Common myeloid progenitor, CD34-positive (primary cell): ENCODE measurements around the gene DAD1.
"Not testable (repeated sequence)": the region's sequence is repeated elsewhere in the genome, so short reads cannot be mapped to it uniquely, and the experiment has no call there.

Experiments used
- CTCF ChIA-PET: fragments of 350-600 bp; sonication (Branson Sonifier 250); formaldehyde crosslinking; loops from one replicate; lab custom pipeline; 2021; ENCODE audit warnings: antibody characterized with exemption; lab: Charles Lee
- POLR2A ChIA-PET: fragments of 350-600 bp; sonication (Branson Sonifier 250); formaldehyde crosslinking; loops from one replicate; lab custom pipeline; 2021; ENCODE audit warnings: antibody characterized with exemption; lab: Charles Lee
- DNase-seq, 3 donors: peaks; one replicate each; pipeline versions ENCODE4 v3.0.0 to v3.0.0-alpha.2; 2013
- H3K27ac ChIP-seq, 2 experiments: 1 replicate in 1 of 2; 2 replicates in 1 of 2; pipeline ENCODE4 v1.7.0; 2013; ENCODE audit warnings: inconsistent platforms in 2 of 2, low read length in 2 of 2, mild to moderate bottlenecking in 2 of 2, low read depth in 1 of 2, moderate library complexity in 1 of 2; ENCODE audit not compliant: severe bottlenecking in 2 of 2, insufficient read depth in 1 of 2, poor library complexity in 1 of 2
- H3K27me3 ChIP-seq, 5 experiments: replicated peaks in 2 of 5; 1 replicate in 3 of 5; 2 replicates in 2 of 5; pipeline versions ENCODE4 v1.6.1 to v1.7.0; 2013; ENCODE audit warnings: low read length in 4 of 5, mild to moderate bottlenecking in 2 of 5, moderate library complexity in 2 of 5, inconsistent platforms in 1 of 5; ENCODE audit not compliant: insufficient read depth in 5 of 5, control insufficient read depth in 4 of 5
- H3K36me3 ChIP-seq, 4 experiments: 1 replicate in 2 of 4; 2 replicates in 2 of 4; pipeline versions ENCODE4 v1.6.1 to v1.7.0; 2013; ENCODE audit warnings: low read length in 3 of 4, control low read depth in 1 of 4, mild to moderate bottlenecking in 1 of 4; ENCODE audit not compliant: control insufficient read depth in 4 of 4, insufficient read depth in 4 of 4
- H3K4me1 ChIP-seq, 4 experiments: 1 replicate in 3 of 4; 2 replicates in 1 of 4; pipeline versions ENCODE4 v1.6.1 to v1.7.1; 2013; ENCODE audit warnings: low read length in 3 of 4, mild to moderate bottlenecking in 3 of 4, control low read depth in 1 of 4, inconsistent platforms in 1 of 4, moderate library complexity in 1 of 4; ENCODE audit not compliant: control insufficient read depth in 4 of 4, insufficient read depth in 4 of 4; ENCODE audit errors: control extremely low read depth in 1 of 4
- H3K4me3 ChIP-seq, 7 experiments: 1 replicate in 4 of 7; 2 replicates in 3 of 7; pipeline versions ENCODE4 v1.5.1 to v1.7.0; 2013; ENCODE audit warnings: mild to moderate bottlenecking in 7 of 7, low read length in 6 of 7, moderate library complexity in 6 of 7, inconsistent platforms in 2 of 7, low read depth in 2 of 7, control low read depth in 1 of 7; ENCODE audit not compliant: insufficient read depth in 4 of 7, control insufficient read depth in 1 of 7; ENCODE audit errors: extremely low read depth in 1 of 7
- H3K9me3 ChIP-seq, 5 experiments: 1 replicate in 4 of 5; 2 replicates in 1 of 5; pipeline versions ENCODE4 v1.6.1 to v1.7.1; 2013; ENCODE audit warnings: low read length in 4 of 5, mild to moderate bottlenecking in 2 of 5, inconsistent platforms in 1 of 5, low read depth in 1 of 5, moderate library complexity in 1 of 5; ENCODE audit not compliant: control insufficient read depth in 4 of 5, insufficient read depth in 2 of 5; ENCODE audit errors: control extremely low read depth in 1 of 5
- WGBS: methylation state at CpG from one replicate; pipeline ENCODE4 v1.1.5; 2013; ENCODE audit not compliant: insufficient coverage; 5-methylcytosine and 5-hydroxymethylcytosine counted together

The DAD1 gene

DNA sequence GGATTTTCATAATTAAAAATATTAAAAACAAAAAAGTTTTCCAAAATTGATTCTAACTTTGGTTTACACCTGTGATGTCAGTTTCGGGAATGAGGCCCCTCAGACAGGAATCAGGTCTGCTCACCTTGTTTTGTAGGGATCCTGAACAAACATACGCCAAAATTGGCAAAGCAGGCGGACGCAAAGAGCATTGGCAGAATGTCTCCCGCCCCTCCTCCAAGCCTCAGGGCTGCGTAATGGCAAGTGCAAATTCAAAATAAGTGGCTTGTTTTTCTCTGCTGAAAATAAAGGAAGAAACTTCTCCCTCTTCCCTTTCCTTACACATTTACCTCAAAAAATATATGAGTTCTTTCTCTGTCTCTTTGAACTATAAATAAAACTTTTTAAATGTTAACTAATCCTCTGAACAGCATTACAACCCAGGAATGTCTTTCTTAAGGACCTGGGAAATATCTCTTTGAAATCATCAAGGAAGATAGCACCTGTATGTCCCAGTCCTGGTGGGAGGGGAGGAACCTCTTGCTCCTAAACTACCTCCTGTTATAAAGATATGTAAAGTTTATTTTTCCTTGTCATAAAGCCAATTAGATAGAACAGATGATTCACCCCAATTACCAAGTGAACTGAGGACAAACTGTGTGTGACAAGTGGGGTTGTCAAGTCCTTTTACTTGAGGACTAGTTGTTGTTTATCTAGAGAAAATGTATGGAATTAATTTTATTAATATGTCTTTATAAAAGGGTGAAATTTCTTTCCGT, 38.7 kb upstream of the DAD1 start:
- Histone ChIP-seq H3K36me3 (no peaks in the 10 kb centered on the region), H3K27me3 (no peaks in the 10 kb centered on the region), H3K9me3 (peaks cover 0 to 9% (median 4%) of the 10 kb centered on the region in 5 experiments), H3K4me1 (peaks cover 8 to 15% (median 13%) of the 10 kb centered on the region in 4 experiments), H3K27ac (no peak overlapping the region), H3K4me3 (no peak overlapping the region)
- POLR2A ChIA-PET = no interaction called here
- CTCF ChIA-PET = interaction anchor here (1.0 kb wide), 1 partner anchor 15 kb away, joined by 3 read pairs; no protein-coding TSS in a partner anchor
- WGBS = 100% methylated on average over 5 of the region's 7 CpGs
- DNase-seq = no peak

DNA sequence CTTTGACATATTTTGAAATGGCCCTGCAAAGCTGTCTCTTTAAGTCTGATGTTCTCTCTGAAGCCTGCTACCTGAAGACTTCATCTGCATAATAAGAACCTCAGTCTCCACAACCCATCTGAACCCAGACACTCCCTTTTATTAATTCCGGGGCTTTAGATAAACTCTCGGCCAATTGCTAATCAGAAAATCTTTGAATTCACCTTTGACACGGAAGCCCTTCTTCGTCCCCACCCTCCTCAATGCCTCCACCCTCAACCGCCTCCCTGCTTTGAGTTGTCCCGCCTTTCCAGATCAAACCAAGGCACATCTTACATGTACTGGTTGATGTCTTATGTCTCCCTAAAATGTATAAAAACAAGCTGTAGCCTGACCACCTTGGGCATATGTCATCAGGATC, 37.6 kb upstream of the DAD1 start:
- Histone ChIP-seq H3K27me3 (no peaks in the 10 kb centered on the region), H3K27ac (no peak overlapping the region), H3K4me1 (peaks cover 8 to 18% (median 15%) of the 10 kb centered on the region in 4 experiments), H3K9me3 (peaks cover 0 to 6% (median 4%) of the 10 kb centered on the region in 5 experiments), H3K36me3 (no peaks in the 10 kb centered on the region), H3K4me3 (no peak overlapping the region)
- 100% methylated on average over 6 of the region's 6 CpGs for WGBS
- no peak for DNase-seq
- ChIA-PET POLR2A (no interaction called here), CTCF (interaction anchor here (0.6 to 1.3 kb wide), 2 partner anchors 15 to 22 kb away, joined by 3 read pairs; no protein-coding TSS in a partner anchor)

DNA sequence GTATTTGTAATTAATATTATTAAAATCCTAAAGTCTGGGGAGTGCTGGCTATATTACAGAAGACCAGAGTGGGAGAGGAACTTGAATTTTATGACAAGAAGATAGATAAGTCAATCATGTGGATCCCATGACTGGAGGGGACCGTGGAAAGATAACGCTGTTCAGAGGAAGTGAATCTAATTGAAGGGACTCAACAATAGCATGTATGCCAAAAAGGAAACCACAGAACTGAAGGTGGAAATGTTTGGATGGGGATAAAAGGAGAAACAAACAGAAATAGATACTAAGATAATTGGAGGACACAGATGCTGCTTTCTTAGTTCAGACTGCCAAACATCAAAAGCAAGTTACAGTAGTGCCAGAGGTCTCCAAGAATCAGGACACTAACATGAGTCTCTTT, 34.0 kb upstream of the DAD1 start:
- 0% methylated on average over 2 of the region's 2 CpGs for WGBS
- Histone ChIP-seq H3K4me3 (no peak overlapping the region), H3K9me3 (no peaks in the 10 kb centered on the region), H3K27me3 (no peaks in the 10 kb centered on the region), H3K36me3 (no peaks in the 10 kb centered on the region), H3K4me1 (peaks cover 8 to 18% (median 15%) of the 10 kb centered on the region in 4 experiments), H3K27ac (no peak overlapping the region)
- DNase-seq = peak; percentile 26 to 72 (median 59)
- POLR2A ChIA-PET = no interaction called here
- CTCF ChIA-PET = no interaction called here

DNA sequence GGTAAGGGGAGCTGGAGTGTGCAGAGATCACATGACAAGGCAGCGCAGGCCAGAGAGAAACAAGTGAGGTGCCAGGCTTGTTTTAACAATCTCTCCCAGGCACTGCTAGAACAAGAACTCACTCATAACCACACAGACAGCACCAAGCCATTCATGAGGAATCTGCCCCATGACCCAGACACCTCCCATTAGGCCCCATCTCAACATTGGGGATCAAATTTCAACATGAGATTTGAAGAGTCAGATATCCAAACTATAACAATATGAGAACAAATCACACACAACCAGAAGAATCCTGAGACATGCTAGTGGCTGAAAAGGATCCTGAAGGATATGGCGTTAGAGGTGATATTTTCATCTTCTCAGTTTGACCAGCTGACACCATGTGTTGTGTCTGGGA, 33.2 kb upstream of the DAD1 start:
- 100% methylated on average over 1 of the region's 2 CpGs for WGBS
- Histone ChIP-seq H3K27me3 (no peaks in the 10 kb centered on the region), H3K4me3 (no peak overlapping the region), H3K9me3 (no peaks in the 10 kb centered on the region), H3K36me3 (no peaks in the 10 kb centered on the region), H3K4me1 (peaks cover 8 to 18% (median 15%) of the 10 kb centered on the region in 4 experiments), H3K27ac (no peak overlapping the region)
- no peak for DNase-seq
- ChIA-PET CTCF (no interaction called here), POLR2A (no interaction called here)

DNA sequence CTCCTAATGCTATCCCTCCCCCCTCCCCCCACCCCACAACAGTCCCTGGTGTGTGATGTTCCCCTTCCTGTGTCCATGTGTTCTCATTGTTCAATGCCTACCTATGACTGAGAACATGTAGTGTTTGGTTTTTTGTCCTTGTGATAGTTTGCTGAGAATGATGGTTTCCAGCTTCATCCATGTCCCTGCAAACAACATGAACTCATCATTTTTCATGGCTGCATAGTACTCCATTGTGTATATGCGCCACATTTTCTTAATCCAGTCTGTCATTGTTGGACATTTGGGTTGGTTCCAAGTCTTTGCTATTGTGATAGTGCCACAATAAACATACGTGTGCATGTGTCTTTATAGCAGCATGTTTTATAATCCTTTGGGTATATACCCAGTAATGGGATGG, 26.7 kb upstream of the DAD1 start:
- 100% methylated on average over 1 of the region's 2 CpGs for WGBS
- H3K4me1 ChIP-seq, H3K9me3 ChIP-seq, CTCF ChIA-PET, H3K27ac ChIP-seq, POLR2A ChIA-PET, DNase-seq, H3K4me3 ChIP-seq, H3K27me3 ChIP-seq: not testable (repeated sequence)
- peaks cover 4 to 21% (median 9%) of the 10 kb centered on the region in 4 experiments for H3K36me3 ChIP-seq

DNA sequence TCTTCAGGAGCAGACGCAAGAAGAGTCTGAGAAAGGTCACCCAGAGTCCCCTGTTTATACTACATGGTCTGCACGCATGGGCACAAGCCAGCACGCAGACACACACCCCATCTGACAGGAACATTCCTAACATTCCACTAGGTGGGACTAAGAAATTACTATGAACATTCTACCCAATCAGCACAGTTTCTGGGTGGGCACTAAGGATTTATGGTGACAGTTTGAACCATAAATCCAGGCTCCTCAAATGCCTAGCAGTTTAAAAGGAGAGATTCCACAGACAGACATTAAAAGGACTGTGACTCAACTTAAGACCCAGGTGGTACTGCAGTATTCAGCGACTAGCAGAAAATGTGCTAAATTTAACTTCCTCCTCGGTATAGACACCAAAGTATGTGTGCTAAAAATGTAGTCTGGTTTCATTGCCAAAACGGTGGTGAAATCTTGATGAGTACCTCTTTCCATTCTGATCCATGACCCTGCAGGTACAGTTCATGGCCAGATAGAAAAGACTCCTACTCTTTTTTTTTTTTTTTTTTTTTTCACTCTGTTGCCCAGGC, 25.3 kb upstream of the DAD1 start:
- no peak overlapping the region for H3K27ac ChIP-seq

DNA sequence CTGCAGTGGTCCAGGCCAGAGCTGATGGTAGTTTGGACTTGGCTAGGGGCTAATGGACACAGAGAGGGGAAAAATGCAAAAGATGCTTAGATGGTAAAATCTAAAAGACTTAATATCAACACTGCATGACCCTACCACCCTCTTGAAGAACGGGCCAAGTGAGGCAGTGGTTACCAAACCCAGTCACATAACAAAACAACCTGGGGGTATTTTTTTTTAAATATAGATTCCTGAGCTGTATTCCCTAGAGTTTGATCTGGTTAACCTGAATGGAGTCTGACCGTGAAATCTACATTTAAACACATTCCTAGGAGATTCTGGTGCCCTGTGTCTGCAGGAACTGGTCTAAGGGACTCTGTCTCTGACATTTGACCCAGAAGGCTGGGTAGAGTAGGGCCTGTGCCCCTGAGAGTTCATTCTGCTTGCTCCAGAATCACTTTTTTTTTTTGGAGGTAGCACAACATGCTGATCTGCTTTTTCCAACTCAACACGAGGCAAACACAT, 24.8 kb upstream of the DAD1 start:
- POLR2A ChIA-PET = no interaction called here
- no peaks in the 10 kb centered on the region for H3K9me3 ChIP-seq
- no peak overlapping the region for H3K4me3 ChIP-seq
- H3K4me1 ChIP-seq = peaks cover 0 to 3% (median 0%) of the 10 kb centered on the region in 4 experiments
- CTCF ChIA-PET = interaction anchor here (1.2 kb wide), 1 partner anchor 15 kb away, joined by 4 read pairs; the partner anchor contains the start of gene ABHD4
- H3K27ac ChIP-seq = no peak overlapping the region
- 93% methylated on average over 1 of the region's 3 CpGs for WGBS
- no peak for DNase-seq
- H3K36me3 ChIP-seq = peaks cover 6 to 35% (median 20%) of the 10 kb centered on the region in 4 experiments
- H3K27me3 ChIP-seq = no peaks in the 10 kb centered on the region

More for the DNA sequence above, 25.3 kb upstream of the DAD1 start:
- Histone ChIP-seq H3K4me1 (peaks cover 0 to 3% (median 0%) of the 10 kb centered on the region in 4 experiments), H3K9me3 (no peaks in the 10 kb centered on the region), H3K4me3 (no peak overlapping the region), H3K36me3 (peaks cover 6 to 34% (median 20%) of the 10 kb centered on the region in 4 experiments), H3K27me3 (no peaks in the 10 kb centered on the region)
- 77% methylated on average over 5 of the region's 6 CpGs for WGBS
- ChIA-PET POLR2A (no interaction called here), CTCF (interaction anchor here (1.2 kb wide), 1 partner anchor 15 kb away, joined by 4 read pairs; the partner anchor contains the start of gene ABHD4)
- DNase-seq = peak in 2 of 3 donors; percentile 32 to 52
